GM19193 (cell line): ENCODE results near the gene ACIN1.
A peak's percentile ranks its signal among the peaks of the same experiment; 100 is the strongest.

ENCODE experiments used
- POLR2A ChIP-seq: IDR thresholded peaks from 4 replicates; pipeline ENCODE4 v1.6.1; 2011; ENCODE audit not compliant: insufficient read depth, insufficient read length; ENCODE audit errors: extremely low read depth

The ACIN1 gene

GRCh38 chr14:23080474-23080873, 14.5 kb downstream of the ACIN1 start:
- no peak for TF ChIP-seq POLR2A

DNA sequence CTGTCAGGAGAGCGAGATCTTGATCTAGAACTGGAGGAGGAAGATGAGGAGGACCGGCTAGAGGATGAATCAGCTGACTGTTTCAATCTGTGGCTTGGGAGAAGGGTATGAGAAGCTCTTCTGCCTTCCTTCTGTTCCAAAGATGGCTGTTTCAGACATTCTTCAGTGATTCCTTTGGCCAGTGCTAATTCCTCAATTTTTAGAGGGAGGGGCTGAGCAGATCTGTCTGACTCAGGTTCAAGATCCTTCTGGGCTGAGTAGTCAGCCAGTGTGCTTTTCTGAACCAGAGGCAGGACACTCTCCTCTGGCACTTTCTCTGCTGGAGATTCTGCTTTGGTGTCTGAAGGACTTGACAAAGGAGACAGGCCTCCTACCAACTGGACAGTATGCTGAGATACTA, 15.2 kb downstream of the ACIN1 start:
- no peak for TF ChIP-seq POLR2A

GRCh38 chr14:23078692-23079116, 16.2 kb downstream of the ACIN1 start:
- no peak for TF ChIP-seq POLR2A

- no peak for TF ChIP-seq POLR2A
Observed at GRCh38 chr14:23077962-23078361, 17.0 kb downstream of the ACIN1 start.

DNA sequence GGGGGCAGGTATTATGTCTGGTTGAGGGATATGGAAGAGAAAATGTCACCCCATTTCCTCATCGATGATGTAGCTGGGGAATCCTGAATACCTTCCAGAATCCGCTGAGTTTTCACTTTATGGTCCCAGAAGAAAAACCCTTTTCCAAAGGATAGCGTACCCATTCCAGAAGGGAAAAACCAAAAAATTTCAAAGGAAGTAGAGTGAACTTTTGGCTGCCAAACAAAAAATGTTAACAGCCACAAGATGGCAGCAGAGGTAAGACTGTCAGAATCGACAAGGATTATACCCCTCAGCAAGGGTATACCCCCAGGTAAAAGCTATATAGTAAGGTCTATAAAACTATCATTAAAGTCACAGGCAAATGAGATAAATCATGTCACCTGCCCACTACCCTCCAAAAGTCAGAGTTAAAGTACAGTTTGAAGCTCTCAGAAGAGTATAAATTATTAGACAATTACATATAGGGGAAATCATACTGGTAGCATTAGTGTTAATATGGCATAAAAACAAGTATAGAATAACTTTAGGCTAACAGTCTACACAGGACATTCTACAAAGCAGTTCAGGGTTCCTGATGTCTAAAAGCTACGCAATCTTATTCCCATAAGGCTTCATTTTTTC, 18.0 kb downstream of the ACIN1 start:
- no peak for TF ChIP-seq POLR2A

- TF ChIP-seq POLR2A: no peak
Observed at GRCh38 chr14:23074906-23075305, 20.0 kb downstream of the ACIN1 start.

DNA sequence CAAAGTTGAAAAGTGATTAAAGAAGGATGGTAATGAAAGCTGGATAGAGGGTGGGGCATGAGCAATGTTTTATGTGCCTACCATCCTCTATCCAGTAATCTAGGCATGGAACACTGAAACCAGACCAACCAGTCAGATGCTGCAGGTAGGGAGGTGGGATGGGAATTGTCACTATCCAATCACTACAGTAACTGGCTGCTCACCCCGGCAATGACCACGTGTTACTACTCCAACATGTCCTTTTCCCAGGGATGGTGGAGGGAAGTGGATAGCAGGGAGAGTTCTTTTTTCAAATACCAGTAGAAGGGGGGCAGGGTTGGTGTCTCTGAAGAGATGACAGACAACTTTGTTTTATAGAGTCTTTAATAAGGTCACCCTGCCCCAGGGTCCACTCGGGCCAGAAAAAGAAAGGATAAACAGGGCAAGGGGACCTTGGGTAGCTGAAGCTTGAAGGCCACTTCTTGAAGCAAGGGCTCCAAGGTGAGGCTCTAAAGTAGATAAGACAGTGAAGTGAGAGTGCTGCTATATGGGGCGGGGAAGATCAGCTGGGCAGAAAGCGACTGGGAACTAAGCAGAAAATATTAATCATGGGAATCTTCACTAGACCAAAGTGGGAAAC, 22.9 kb downstream of the ACIN1 start:
- TF ChIP-seq POLR2A: no peak

DNA sequence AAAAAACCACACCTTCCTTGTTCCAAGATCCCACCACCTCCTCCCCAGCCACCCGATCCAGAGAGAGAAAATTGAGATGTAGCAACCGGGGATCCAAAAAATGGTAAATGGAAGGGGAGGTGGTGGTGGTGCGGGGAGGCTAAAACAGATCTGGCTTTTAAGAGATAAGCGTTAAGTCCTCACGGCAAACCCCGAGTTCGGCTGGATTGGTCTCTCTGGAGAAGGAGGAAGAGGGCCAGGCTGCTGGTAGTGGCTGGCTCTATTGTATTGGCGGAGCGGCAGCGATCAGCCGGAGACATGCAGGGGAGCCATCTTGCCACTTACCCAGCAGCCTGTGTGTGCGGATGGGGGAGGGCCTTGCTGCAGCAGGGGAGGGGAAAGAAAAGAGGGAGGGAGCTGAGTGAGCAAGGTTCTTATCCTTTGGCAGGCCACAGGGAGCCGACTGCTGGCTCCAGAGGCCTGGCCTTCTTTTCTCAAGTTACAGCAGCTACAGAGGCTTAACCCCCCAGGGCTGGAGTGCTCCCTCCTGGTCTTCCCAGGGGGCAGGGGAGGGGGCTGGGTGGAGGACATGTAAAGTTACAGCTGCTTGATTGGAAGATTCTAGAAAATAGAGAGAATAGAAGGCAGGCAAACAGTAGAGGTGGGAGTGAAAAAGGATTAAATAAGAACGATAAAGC, 23.6 kb downstream of the ACIN1 start:
- TF ChIP-seq POLR2A: peak; percentile 88

- TF ChIP-seq POLR2A: no peak
Observed at GRCh38 chr14:23070262-23071129, 24.4 kb downstream of the ACIN1 start.

GRCh38 chr14:23069413-23069806, 25.5 kb downstream of the ACIN1 start:
- TF ChIP-seq POLR2A: no peak

DNA sequence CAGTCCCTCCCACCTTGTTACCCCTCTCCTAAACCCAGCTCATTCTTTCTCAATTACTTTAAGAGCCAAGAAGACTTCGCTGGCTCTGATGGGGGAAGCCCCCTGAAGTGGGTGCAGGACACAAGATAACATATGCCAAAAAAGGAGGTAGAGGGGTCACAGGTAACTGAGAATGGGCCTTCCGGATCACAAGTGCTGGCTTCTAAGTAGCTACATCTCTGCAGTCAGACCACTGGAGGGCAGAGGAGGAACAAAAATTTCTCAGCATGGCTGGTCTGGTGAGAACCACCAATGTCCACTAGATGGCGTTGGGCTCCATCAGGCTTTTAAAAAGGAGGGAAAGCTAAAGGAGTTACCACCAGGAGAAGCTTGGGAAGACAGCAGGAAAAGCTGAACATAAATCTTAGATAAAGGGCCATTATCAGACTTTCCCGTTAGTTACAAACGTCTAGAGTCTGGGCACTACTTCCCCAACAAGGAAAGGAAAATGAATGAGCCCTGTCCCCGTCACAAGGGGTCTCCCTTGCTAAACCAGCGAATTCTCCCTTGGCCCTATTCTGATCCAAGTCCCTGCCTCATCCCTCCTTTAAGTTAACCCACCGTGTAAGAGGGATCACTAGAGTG, 26.0 kb downstream of the ACIN1 start:
- no peak for TF ChIP-seq POLR2A

DNA sequence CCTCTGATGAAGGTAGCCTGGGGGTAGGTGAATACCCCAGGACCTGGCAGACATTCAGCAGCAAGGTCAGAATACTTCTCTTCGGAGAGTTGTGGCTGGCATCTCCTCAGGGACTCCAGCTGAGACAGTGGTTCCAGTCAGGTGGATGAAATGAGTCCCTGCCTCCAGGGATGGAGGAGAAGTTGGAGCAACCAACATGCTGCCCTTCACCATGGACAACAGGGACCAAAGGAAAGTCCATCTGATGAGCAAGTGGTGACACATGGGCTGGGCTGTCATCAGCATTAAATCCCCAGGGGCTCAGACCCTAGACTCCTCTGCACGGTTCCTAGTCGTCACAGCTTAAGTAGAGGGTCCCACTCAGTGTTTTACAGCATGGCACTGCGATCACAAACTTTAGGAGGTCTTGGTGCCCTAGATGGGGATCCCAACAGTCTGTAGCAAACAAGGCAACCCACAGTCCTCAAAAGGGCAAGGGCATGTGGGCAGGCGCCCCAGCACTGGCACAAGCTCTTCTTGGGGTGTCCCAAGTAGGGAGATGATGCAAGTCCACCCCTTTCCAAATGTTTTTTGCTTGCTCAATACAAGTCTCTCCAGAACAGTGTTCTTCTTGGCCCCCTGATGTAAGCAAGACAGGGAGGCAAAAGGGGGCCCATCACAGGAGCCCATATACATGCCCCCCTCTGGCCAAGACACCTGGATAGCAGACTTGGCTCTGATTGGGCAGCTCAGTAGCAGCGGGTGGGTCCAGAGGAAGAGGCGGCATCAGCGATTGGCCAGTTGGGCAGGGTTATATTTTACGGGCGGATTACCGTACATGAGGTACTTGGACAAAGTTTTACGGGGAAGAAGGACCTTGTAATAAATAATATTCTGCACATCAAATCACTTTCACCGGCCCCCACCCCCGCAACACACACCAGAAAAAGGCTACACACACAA, 26.8 kb downstream of the ACIN1 start:
- no peak for TF ChIP-seq POLR2A

DNA sequence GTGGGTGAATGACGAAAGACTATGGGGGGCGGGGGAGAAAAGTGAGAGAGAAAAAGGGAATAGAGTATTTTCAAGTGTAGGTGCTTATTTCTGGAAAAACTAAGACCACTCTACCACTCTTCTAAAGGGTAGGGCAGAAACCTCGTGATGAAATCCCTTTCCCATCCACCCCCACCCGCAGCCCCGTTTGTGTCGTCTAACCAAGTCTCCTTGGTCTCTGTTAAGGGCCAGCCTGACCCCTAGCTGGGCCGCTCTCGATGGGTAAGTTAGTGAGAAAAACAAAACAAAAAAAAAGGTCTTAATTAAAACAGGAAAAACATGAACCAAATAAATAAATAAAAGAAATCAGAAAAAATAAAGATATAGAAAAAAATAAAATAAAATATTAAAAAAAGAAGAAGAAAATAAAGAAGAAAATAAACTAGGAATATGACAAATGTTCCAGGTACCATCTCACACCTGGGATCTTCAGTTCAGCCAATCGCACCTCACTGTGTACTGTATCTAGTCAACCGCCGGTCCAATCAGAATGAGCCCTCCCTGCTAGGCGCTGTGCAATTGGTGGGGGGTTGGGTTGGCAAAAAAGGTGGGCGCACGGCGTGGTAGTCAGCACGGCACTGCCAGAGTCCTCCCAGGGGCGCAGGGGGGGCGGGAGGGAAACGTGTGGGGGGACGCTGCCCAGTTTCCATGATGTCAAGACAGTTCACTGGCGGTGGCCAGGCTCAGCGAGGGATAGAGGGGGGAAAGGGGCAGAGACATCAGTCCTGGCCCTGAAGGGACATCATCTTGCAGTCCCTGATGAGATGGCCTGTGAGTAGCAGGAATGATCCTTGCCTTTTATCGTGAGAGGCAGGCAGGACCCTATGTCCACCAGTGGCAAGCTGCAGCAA, 27.8 kb downstream of the ACIN1 start:
- TF ChIP-seq POLR2A: no peak
